WTC11 (cell line): ENCODE measurements around the gene ADGRV1. TPM values are rescaled to one million over a fixed set of nuclear protein-coding genes. Genes with fewer than 3 reads are reported as not detected.

ENCODE experiments used
- ATAC-seq: fragments of 200-7000 bp; cut with Tn5 transposase; 2 replicates; pipeline ENCODE4 v1.10.0; 2021; ENCODE audit warnings: mild to moderate bottlenecking, moderate library complexity
- CTCF ChIA-PET: fragments of 300-600 bp; sonication (Branson Sonifier 250); formaldehyde crosslinking; loops from one replicate; lab custom pipeline; 2021; ENCODE audit warnings: antibody characterized with exemption; lab: Charles Lee
- POLR2A ChIA-PET: fragments of 350-600 bp; sonication (Branson Sonifier 250); formaldehyde crosslinking; loops from one replicate; lab custom pipeline; 2021; ENCODE audit warnings: antibody characterized with exemption; lab: Charles Lee
- DNase-seq: peaks from one replicate; pipeline ENCODE4 v3.0.0; 2021; ENCODE audit warnings: low spot score
- H3K27ac Mint-ChIP-seq: 2 replicates; pipeline ENCODE4 v1.8.0; 2021; ENCODE audit warnings: mixed read lengths
- H3K27me3 Mint-ChIP-seq: 2 replicates; pipeline ENCODE4 v1.8.0; 2021; ENCODE audit warnings: low read depth, mild to moderate bottlenecking, moderate library complexity, mixed read lengths
- H3K36me3 Mint-ChIP-seq: 2 replicates; pipeline ENCODE4 v1.8.0; 2021; ENCODE audit warnings: mixed read lengths
- H3K4me1 Mint-ChIP-seq: 2 replicates; pipeline ENCODE4 v1.8.0; 2022; ENCODE audit warnings: mixed read lengths
- H3K4me3 Mint-ChIP-seq: 2 replicates; pipeline ENCODE4 v1.8.0; 2021; ENCODE audit warnings: mild to moderate bottlenecking, moderate library complexity, mixed read lengths
- H3K9me3 Mint-ChIP-seq: 2 replicates; pipeline ENCODE4 v1.8.0; 2021; ENCODE audit warnings: mixed read lengths
- CTCF ChIP-seq: fragments of 200-600 bp; IDR thresholded peaks from 2 replicates; pipeline ENCODE4 v1.8.0; 2022; ENCODE audit warnings: antibody characterized with exemption
- ETV6 ChIP-seq: sonication (generic); formaldehyde crosslinking; IDR thresholded peaks from 2 replicates; pipeline ENCODE4 v1.8.1; 2022; ENCODE audit warnings: mild to moderate bottlenecking, missing genetic modification reagents
- NR1H2 ChIP-seq: sonication (generic); formaldehyde crosslinking; IDR thresholded peaks from 2 replicates; pipeline ENCODE4 v1.9.0; 2021; ENCODE audit warnings: mild to moderate bottlenecking, moderate library complexity, missing genetic modification reagents
- NR2C2 ChIP-seq: sonication (generic); formaldehyde crosslinking; IDR thresholded peaks from 2 replicates; pipeline ENCODE4 v1.8.0; 2022; ENCODE audit warnings: mild to moderate bottlenecking, missing genetic modification reagents
- OVOL2 ChIP-seq: fragments of 250-450 bp; sonication (Bioruptor Pico); IDR thresholded peaks from 2 replicates; pipeline ENCODE4 v1.9.0; 2021; ENCODE audit warnings: mild to moderate bottlenecking, borderline replicate concordance
- RELA ChIP-seq: sonication (generic); formaldehyde crosslinking; IDR thresholded peaks from 2 replicates; pipeline ENCODE4 v1.8.1; 2022; ENCODE audit warnings: missing genetic modification reagents, mild to moderate bottlenecking, borderline replicate concordance
- SMAD4 ChIP-seq: sonication (generic); formaldehyde crosslinking; IDR thresholded peaks from 2 replicates; pipeline ENCODE4 v1.8.0; 2022; ENCODE audit warnings: mild to moderate bottlenecking, missing genetic modification reagents
- SOX15 ChIP-seq: fragments of 250-450 bp; sonication (Bioruptor Pico); IDR thresholded peaks from 2 replicates; pipeline ENCODE4 v1.9.0; 2021; ENCODE audit warnings: mild to moderate bottlenecking
- TEAD4 ChIP-seq: sonication (generic); formaldehyde crosslinking; IDR thresholded peaks from 2 replicates; pipeline ENCODE4 v1.8.0; 2022; ENCODE audit warnings: mild to moderate bottlenecking, missing genetic modification reagents
- USF1 ChIP-seq: sonication (generic); formaldehyde crosslinking; IDR thresholded peaks from 2 replicates; pipeline ENCODE4 v1.8.0; 2022; ENCODE audit warnings: mild to moderate bottlenecking, missing genetic modification reagents
- ZNF396 ChIP-seq: fragments of 250-450 bp; sonication (Bioruptor Pico); IDR thresholded peaks from 2 replicates; pipeline ENCODE4 v1.8.0; 2021; ENCODE audit warnings: mild to moderate bottlenecking, moderate library complexity, borderline replicate concordance
- total RNA-seq: library from RNA; stranded (reverse); gene quantifications from 3 replicates; pipeline ENCODE4 v1.2.3, GENCODE V29; 2021
- TF ChIP-seq, protein P1 (sequence below): fragments of 250-450 bp; sonication (Bioruptor Pico); IDR thresholded peaks from 2 replicates; pipeline ENCODE4 v1.8.0; 2021; ENCODE audit warnings: mild to moderate bottlenecking
- TF ChIP-seq, protein P2 (sequence below): sonication (generic); formaldehyde crosslinking; IDR thresholded peaks from 2 replicates; pipeline ENCODE4 v1.8.1; 2022; ENCODE audit warnings: low read depth, missing genetic modification reagents, borderline replicate concordance
- TF ChIP-seq, protein P3 (sequence below): sonication (generic); formaldehyde crosslinking; IDR thresholded peaks from 2 replicates; pipeline ENCODE4 v1.8.0; 2022; ENCODE audit warnings: missing genetic modification reagents

ADGRV1 gene
- total RNA-seq, 1 experiment from 2014 or later = 74.5 TPM

DNA sequence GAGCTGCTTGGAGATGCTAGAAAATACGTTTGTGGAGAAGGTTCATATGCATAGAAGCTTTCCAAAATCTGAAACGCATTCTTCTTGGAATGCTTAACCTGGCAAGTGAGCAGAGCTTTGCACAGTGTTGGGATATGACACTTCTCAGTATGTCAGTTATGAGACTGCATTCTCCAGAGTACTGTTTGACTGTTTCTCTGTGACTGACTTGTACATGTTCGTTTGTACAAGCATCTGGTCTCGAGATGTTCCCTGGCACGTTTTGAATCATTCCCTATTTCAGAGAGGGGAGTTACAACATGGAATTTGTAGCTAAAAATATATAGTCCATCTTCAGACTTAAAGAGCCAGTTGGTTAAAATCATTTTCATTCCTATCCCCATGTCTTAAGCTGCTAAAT, 552.1 kb downstream of the ADGRV1 start (continued):
- no peak for TF ChIP-seq CTCF
- TF ChIP-seq ETV6 = no peak

GRCh38 chr5:91111473-91112238, 553.1 kb downstream of the ADGRV1 start:
- H3K9me3 Mint-ChIP-seq = no peaks in the 10 kb centered on the region
- no peaks in the 10 kb centered on the region; the same call in 1 of the 2 replicates for H3K36me3 Mint-ChIP-seq
- CTCF ChIA-PET = no interaction called here
- no peak overlapping the region for H3K4me3 Mint-ChIP-seq
- H3K27ac Mint-ChIP-seq = peak overlapping the region; percentile 88; the same call in 1 of the 2 replicates
- H3K27me3 Mint-ChIP-seq = no peaks in the 10 kb centered on the region
- no peak for ATAC-seq
- POLR2A ChIA-PET = no interaction called here
- peaks cover 12% of the 10 kb centered on the region for H3K4me1 Mint-ChIP-seq
- TF ChIP-seq NR2C2 = no peak
- TF ChIP-seq, protein P1, sequence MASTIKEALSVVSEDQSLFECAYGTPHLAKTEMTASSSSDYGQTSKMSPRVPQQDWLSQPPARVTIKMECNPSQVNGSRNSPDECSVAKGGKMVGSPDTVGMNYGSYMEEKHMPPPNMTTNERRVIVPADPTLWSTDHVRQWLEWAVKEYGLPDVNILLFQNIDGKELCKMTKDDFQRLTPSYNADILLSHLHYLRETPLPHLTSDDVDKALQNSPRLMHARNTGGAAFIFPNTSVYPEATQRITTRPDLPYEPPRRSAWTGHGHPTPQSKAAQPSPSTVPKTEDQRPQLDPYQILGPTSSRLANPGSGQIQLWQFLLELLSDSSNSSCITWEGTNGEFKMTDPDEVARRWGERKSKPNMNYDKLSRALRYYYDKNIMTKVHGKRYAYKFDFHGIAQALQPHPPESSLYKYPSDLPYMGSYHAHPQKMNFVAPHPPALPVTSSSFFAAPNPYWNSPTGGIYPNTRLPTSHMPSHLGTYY = no peak
- no peak for TF ChIP-seq USF1 (CRISPR knock-in tag)
- no peak for TF ChIP-seq SOX15
- TF ChIP-seq, protein P2, sequence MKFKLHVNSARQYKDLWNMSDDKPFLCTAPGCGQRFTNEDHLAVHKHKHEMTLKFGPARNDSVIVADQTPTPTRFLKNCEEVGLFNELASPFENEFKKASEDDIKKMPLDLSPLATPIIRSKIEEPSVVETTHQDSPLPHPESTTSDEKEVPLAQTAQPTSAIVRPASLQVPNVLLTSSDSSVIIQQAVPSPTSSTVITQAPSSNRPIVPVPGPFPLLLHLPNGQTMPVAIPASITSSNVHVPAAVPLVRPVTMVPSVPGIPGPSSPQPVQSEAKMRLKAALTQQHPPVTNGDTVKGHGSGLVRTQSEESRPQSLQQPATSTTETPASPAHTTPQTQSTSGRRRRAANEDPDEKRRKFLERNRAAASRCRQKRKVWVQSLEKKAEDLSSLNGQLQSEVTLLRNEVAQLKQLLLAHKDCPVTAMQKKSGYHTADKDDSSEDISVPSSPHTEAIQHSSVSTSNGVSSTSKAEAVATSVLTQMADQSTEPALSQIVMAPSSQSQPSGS = no peak
- no peak for TF ChIP-seq NR1H2 (CRISPR knock-in tag)
- TF ChIP-seq ZNF396 (CRISPR knock-in tag) = no peak
- DNase-seq = no peak

DNA sequence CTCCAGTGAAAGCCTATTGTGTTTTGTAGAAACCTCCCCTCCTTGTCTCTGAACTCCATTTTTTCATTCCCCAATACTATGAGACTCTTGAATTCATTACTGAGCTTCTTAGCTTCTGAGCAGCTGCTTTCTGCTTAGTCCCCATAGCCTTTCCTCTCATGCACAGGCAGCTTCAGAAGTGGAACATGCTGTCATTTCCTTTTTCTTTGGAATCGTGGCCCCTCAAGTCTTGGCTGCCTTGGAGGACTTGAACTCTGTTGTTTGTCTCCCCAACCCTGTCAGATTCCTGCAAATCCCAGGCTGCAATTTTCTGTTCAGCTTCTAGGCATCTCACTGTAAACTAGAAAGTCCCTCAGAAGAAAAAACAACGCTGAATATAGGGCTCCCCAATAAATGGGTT, 556.1 kb downstream of the ADGRV1 start:
- Mint-ChIP-seq H3K36me3 (no peaks in the 10 kb centered on the region; the same call in 1 of the 2 replicates), H3K4me3 (no peak overlapping the region), H3K27me3 (no peaks in the 10 kb centered on the region), H3K4me1 (peaks cover 3% of the 10 kb centered on the region; the same call in 1 of the 2 replicates), H3K27ac (0 out of 2 replicates have a peak overlapping the region, but pooled peaks have one; percentile 42), H3K9me3 (no peaks in the 10 kb centered on the region)
- ChIA-PET CTCF (no interaction called here), POLR2A (no interaction called here)
- DNase-seq (no peak), ATAC-seq (no peak)
- TF ChIP-seq OVOL2 (CRISPR knock-in tag) (no peak), TEAD4 (CRISPR knock-in tag) (no peak), SMAD4 (no peak), RELA (CRISPR knock-in tag) (no peak)
- TF ChIP-seq, protein P3, sequence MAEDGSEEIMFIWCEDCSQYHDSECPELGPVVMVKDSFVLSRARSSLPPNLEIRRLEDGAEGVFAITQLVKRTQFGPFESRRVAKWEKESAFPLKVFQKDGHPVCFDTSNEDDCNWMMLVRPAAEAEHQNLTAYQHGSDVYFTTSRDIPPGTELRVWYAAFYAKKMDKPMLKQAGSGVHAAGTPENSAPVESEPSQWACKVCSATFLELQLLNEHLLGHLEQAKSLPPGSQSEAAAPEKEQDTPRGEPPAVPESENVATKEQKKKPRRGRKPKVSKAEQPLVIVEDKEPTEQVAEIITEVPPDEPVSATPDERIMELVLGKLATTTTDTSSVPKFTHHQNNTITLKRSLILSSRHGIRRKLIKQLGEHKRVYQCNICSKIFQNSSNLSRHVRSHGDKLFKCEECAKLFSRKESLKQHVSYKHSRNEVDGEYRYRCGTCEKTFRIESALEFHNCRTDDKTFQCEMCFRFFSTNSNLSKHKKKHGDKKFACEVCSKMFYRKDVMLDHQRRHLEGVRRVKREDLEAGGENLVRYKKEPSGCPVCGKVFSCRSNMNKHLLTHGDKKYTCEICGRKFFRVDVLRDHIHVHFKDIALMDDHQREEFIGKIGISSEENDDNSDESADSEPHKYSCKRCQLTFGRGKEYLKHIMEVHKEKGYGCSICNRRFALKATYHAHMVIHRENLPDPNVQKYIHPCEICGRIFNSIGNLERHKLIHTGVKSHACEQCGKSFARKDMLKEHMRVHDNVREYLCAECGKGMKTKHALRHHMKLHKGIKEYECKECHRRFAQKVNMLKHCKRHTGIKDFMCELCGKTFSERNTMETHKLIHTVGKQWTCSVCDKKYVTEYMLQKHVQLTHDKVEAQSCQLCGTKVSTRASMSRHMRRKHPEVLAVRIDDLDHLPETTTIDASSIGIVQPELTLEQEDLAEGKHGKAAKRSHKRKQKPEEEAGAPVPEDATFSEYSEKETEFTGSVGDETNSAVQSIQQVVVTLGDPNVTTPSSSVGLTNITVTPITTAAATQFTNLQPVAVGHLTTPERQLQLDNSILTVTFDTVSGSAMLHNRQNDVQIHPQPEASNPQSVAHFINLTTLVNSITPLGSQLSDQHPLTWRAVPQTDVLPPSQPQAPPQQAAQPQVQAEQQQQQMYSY (CRISPR knock-in tag) = no peak
